PFSK-1 (cell line): Measurements from ENCODE around the gene GNG7.

Source experiments
- REST ChIP-seq, 2 experiments: IDR thresholded peaks; 2 replicates each; pipeline versions ENCODE4 v1.6.1 to v1.8.0; 2011 to 2012; ENCODE audit warnings: low read depth in 2 of 2, low read length in 2 of 2, control low read depth in 1 of 2, inconsistent platforms in 1 of 2, mild to moderate bottlenecking in 1 of 2, moderate library complexity in 1 of 2; ENCODE audit not compliant: insufficient read depth in 1 of 2
- SIN3A ChIP-seq: IDR thresholded peaks from 2 replicates; pipeline ENCODE4 v1.6.1; 2012; ENCODE audit warnings: mild to moderate bottlenecking, low read length, moderate library complexity, borderline replicate concordance; ENCODE audit not compliant: insufficient read depth

GRCh38 chr19:2555422-2556220, 146.9 kb downstream of the GNG7 start:
- TF ChIP-seq REST (IDR thresholded peaks at IDR 0.05; ENCODE audit: insufficient read depth in 1 of 2, low read depth in 2 of 2, low read length in 2 of 2), result no peak
- no peak for TF ChIP-seq SIN3A
